ENCODE results near the gene IL16.

IL16 gene

DNA sequence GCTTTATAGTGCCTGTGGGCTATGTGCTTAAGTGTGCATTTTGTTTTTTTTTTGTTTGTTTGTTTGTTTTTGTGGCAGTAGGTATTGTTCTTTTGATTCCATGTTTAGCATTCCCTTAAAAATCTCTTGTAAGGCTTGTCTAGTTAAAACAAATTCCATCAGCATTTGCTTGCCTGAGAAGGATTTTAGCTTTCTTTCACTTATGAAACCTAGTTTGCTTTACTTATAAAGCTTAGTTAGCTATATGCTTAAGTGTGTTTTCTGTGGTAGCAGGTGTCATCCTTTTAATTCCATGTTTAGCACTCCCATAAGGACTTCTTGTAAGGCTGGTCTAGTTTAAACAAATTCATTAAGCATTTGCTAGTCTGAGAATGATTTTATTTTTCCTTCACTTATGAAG, 17.3 kb downstream of the IL16 start:
- no peak for DNase-seq

DNA sequence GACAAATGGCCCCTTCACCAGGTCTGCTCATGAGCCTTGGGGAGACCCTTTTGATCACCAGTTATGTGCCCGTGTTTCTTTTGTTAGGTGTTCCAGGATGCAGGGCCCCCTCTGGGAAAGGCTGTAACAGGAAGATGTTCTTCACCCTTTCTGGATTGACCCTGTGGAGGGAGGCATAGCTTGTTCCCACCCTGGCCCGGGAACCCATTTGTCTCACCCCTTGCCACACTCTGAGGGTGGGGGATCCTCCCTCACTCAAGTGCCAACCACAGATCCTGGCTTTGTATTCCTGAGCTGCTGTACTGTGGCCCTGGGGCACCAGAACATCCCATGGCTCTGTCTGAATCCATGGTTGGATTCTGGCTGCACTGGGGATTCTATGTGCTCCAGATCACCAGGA, 18.9 kb downstream of the IL16 start:
- DNase-seq: no peak

DNA sequence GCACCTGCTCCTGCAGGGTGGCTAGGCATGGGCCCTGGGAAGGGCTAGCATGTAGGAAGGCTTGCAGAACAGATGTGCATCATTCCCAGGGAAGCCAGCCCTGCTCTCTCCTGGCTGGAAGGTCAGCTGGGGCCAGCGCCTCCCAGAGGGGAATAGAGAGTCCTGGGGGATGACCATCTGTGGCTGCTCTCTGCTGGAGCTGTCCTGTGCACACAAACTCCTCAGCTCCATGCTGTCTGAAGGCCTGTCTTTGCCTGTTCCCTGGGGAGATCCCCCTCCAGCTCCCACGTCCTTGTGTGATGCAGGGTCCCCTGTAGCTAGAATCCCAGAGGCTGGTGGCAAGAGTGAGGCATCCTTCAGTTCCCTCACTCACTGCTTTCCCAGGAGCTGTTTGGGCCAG, 19.3 kb downstream of the IL16 start:
- DNase-seq: no peak

DNA sequence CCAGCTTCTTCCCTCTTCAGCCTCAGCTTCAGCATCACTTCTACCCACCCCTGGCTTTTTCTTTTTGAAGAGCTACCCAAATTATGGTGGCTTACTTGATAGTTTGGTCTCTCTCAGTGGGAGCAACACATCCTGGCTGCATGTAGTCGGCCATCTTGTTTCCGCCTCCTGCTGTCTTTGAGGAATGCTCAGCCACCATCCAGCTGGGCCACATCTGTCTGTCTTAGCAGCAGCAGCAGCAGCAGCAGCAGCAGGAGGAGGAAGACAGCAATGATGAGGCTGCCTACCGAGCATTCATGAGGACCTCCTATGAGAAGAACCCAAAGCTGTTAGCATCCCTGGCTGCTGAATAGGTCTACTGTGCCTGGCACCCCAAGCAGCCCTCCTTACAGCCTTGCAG, 19.7 kb downstream of the IL16 start:
- no peak for DNase-seq

DNA sequence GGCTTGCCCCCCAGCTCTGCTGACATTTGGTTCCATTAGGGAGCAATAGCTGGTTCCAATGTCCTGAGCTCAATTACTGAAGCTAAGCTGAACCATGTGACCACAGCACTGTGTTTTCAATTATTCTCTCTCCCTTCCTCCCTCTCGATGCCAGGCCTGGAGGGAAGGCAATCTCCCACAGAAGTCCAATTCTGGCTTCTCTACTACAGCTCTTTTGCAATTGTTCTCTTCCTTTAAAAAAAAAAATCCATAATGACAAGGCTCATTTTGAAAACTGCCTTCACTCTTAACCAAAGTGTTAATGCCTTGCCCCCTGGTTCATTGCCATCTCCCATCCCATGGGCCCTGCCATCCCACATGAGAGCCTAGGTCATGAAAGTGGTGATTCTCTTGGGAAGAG, 24.8 kb downstream of the IL16 start:
- no peak for DNase-seq

DNA sequence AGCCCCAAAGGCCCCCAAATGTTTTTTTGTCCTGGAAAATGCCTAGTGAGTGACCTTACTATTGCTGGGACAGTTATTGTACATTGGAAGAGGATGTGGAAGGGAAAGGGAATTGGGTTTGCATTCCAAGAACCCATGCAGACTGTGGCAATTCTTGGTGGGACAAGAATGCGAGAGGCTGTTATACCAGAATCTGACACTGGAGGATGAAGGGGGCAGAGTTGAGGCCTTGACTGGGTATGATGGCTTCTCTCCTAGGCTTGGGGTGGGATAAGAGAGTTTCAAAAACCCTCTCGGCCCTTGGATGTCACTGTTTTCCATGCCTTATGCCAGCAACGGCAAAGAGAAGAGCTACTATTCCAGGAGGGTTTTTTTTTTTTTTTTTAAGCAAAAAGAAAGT, 25.3 kb downstream of the IL16 start:
- no peak for DNase-seq

DNA sequence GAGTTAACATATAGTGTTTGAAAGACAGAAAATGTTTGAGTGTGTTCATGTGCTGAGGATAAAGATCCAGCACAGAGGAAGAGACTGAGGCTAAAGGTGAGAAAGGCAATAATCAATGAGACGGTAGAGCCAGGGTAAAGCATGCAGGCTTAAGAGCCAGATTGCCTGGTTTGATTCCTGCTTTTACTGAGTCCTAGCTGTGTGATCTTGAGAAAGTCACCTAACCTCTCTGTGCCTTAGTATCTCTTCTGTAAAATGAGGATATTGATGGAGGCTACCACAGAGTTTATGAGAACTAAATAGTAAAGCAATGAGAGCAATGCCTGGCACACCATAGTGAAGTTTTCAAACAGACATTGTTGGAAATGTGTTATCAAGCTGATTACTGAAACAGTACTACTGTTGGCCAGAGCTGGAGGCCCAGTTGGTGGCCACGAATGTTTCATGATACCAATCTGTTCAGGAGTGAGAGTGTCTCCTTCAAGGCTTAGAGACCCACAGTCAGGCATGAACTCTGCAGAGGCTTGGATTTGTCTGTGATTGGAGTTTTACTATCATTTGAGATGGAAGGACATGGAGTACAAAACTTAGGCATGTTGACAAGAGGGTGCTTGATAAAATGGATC, 26.8 kb downstream of the IL16 start:
- no peak for DNase-seq

DNA sequence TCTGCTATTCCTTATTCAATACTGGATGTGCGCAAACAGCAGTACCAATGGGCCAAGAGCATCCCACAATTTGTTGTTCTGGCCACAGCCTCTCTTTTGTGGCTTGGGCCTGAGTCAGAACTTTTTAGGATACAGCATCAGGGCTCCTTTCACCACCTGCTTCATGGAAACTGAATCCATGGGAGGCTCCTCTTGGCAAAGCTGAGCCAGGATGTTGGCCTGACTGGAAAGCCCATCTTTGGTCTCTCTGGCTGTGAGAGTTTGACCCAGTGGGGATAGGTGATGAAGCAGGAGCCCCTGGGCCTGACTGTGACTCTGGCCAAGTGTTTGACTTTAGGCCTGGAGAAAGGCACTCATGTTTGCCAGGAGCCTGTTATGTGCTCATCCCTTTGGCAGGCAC, 27.6 kb downstream of the IL16 start:
- no peak for DNase-seq

DNA sequence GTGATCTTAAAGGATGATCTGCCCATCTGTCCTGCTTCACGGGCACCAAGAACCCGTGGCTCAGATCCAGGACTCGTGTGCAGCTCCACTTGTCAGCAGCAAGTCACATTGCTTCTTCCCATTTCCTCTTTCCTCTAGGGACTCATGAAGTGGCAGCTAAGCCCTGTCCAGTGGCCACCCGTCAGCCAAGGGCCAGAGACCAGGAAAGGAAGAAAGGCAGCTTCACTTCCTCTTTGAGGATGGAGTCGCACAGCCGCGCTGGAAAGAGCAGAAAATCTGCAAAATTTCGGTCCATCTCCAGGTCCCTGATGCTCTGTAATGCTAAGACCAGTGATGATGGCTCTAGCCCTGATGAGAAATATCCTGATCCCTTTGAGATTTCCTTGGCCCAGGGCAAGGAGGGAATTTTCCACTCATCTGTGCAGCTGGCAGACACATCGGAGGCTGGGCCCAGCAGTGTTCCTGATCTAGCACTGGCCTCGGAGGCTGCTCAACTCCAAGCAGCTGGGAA, 28.5 kb downstream of the IL16 start:
- no peak for DNase-seq

DNA sequence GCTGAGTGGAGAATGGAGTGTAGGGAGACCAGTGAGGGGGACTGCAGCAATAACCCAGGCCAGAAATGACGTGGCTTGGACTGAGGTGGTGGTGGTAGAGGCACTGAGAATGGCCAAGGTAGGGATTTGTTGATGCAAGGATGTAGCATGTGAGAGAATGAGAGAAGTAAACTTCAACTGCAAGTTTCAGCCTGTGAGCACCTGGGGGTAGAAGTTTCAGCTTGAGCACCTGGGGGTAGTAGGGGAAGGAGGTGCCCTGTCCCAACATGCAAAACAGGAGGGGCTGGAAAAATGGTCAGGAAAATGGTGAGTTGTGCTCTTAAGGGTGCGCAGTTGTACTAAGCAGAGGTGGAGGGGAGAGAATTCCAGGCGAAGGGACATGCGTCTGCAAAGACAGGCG, 31.0 kb downstream of the IL16 start:
- DNase-seq: no peak

DNA sequence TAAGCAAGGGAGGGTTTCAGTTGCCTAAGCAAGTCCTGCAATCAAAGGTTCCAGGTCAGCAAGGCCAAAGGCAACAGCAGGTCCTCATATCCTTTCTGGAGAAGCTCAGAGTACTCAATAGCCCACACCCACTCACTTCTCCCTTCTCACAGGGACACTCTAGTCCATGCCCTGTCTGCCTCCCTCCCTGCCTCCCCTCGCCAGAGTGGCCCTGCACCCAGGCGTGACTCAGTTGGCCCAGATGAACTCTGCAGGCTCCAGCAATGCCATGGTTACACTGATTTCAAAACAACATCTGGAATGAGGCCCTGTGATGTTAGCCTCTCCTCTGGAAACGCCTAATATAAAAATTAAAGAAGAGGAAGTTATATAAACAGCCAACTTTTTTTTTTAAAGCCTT, 32.9 kb downstream of the IL16 start:
- no peak for DNase-seq

DNA sequence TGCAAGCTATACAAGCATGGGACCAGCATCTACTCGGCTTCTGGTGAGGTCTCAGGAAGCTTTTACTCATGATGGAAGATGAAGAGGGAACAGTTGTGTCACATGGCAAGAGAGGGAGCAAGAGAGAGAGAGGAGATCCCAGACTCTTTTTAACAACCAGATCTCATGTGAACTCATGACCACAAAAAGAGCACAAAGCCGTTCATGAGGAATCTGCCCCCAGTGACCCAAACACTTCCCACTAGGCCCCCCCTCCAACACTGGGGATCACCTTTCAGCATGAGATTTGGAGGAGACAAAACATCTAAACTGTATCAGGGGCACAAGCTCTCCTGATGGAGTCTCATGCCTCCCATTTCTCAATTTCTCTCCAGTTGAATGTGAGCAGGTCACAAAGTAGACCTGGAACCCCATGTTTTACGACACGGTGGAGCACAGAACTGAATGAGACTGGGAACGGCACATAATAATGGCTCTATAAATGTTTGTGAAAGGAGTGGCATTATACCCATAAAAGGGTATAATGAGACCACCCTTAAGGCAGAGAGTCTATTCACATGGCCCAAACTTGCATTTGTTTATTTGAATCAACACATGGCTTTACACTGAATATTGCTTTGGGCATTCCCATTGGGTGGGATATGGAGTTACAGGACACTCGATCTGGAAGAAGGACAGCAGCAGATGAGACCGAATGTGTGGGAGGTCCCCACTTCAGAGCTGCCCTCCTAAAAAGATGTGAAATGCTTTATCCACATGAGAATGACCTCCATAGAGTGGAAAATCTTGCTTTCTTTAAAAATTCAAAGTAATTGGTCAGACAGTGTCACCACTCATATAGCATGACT, 38.8 kb downstream of the IL16 start:
- no peak for DNase-seq

DNA sequence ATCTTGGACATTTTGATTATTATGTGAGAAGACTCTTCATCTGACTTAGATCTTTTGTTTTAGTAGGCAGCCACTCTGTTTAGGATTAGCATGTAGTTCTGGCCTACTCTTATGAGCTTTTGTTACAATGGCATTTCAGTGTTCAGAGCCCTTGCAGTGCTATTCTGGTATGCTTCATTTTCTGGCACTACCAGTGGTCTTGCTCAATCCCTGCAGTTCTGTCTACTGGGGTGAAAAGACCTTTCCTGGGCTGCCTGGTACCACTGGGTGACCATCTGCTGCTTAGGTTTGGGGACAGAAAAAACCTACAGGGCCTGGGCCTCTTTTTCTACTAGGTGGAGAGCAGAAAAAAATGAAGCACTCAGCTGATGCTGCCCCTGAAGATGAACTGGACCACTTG, 42.5 kb downstream of the IL16 start:
- DNase-seq: no peak

DNA sequence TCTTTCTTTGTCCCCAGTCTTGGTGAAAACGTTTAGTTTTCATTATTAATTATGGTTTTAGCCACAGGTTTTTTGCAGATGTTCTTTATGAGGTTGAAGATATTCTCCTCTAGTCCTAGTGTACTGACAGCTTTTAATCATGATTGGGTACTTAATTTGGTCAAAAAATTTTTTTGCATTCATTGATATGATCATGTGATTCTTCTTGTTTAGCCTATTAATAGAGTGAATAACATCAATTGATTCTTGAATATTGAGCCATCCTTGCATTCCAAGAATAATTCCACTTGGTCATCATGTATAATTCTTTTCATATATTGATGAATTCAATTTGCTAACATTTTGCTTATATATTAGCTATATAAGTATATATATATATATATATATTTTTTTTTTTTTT, 46.1 kb downstream of the IL16 start:
- no peak for DNase-seq

DNA sequence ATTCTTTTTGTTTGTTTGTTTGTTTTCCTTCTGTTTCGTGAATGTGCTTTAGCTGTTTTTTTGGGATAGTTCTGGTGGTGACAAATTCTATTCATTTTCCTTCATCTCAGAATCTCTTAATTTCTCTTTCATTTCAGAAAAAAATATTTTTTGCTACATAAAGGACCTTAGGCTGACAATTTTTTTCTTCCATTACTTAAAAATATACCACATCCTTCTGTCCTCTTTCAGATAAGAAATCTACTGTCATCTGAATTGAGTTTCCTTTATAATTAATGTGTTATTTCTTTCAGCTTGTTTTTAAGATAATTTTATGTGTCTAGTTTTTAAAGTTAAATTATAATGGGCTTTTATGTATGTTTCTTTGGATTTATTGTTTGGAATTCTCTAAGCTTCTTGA, 47.6 kb downstream of the IL16 start:
- DNase-seq: no peak

DNA sequence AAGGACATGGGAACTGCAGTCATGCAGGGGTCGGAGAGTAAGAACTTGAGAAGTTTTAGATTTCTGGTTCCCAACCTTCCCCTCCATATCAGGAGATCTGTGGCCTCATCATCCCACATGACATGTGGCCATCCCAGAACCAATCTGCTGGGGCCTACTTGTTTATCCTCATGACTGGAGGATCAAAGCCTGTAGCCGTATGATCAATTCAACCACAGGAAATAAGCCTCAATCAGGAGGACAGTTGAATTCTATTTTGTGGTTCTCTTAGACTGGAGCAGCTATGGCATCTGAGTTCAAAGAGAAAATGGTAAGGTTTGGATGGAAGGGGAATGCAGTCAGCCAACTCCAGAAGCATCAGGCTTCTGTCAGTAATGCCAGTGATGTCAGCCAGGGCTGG, 57.2 kb downstream of the IL16 start:
- DNase-seq: no peak

DNA sequence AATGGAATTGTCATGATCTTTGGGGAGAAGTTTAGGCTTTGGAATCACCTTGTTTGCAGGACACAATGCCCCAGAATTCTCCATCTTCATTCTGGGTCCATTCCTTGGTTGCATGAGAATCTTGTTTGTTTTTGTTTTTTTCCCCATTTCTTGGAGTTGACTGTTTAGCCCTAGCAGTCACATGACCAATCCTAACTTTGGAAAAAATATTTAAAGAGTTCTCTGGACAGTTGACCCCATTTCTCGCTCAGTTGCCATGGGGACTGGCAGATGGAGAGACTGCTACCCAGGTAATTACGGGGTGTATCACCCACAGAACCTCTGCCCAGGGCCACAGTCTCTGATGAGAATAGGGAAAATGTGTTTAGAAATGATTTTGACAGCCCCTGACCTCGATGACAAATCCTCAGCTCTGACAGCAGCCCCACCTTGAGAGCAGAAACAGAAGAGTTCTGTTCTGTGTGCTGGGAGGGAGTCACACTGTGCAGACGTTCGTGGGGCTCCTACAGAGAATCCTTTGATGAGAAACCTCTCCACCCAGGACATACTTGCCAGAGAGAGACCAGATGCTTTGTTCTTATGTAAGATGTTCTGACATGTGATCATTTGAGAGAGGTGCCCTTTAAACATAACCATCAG, 57.7 kb downstream of the IL16 start:
- DNase-seq: no peak

DNA sequence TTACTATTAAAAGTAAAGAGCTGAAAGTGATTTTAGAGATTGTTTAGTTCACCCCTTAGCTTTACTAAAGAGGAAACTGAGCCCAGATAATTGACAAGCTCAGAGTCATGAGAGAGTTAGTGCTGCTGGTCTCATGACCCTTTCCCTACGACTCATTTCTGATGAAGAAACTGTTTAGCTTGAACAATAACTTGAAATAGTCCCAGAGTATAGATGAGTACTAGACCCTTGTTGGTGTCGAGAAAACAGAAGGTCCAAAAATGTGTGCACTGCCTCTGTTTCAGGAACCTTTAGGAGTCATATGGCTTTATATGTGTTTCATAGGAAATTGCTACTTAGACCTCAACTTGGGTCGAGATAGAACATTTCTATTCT, 58.2 kb downstream of the IL16 start:
- DNase-seq: no peak

DNA sequence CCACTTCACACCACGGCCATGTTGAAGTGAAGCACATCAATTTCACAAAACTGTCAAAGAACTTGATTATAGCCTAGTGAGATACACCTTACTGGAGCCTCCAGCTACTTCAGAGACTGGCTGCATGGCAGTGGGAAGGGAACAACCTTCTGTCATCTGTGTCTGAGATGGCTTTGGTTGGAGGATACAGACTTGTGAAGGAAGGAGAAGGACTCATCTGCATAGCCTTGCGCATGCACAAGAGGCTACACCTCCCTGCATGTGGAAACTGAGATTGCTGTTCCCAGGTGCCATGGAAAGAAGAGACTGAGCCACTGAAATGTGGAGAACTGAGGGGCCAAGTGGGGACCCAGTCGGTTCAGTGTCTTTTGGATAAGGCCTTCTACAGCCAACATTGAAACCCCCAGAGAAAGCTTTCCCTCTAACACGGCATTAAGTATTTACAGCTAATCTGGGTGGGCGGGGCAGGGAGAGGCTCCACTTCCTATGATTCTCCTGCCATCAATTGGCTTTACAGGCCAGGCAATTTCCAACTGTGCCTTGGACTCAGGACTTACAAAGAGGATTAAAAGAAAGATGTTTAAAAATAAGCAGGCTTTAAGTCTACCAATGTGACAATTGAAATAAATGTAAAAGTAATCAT, 58.8 kb downstream of the IL16 start:
- no peak for DNase-seq

DNA sequence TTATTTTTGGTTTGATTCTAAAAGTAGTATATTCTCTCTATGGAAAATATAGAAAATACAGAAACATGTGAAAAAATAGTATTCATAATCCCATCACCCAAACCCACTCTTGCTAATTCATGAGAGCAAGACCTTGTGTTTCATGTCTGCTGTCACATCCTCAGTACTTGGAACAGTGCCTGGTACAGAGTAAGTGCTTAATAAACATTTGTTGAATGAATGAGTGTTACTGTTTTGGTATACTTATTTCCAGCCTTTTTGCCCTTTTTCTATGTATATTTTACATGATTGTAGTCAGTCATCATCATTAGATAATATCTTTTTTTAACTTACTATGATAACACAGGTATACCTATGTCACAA, 59.3 kb downstream of the IL16 start:
- no peak for DNase-seq

DNA sequence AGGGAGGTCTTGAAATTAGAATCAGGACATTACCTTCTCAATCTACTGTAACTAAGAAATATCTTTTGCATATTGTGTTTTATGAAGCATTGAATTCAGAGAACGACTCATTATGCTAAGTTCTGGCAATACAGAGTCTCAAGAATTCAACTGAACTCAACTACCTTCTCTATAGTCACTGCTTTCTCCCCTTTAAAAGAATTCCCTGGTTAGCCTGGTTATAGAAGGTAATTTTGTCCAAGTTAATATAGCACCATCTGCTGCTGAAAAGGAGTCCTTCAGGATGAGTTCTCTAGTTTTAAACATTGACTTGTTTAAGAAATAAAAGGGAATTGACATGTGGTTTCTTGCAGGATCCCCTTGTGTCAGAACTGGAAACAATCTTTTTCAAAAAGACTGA, 60.2 kb downstream of the IL16 start:
- no peak for DNase-seq

DNA sequence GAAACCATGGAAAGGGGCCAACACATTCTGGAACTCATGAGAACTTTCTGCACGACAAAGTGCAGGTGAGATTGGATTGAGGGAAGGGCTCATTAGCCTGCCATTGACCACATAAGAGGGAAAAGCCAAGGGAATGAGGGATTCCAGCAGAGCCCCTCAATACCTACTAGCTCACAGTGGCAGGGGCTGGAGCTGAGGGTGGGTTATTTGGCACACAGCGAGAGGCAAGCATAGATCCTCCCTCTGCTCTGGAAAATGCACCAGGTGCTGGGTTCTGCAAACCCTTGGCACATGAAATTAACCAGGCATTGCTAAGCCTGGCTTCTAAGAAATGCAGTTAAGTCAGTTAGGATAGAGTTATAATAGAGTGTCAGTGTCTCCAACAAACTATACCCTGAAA, 60.8 kb downstream of the IL16 start:
- DNase-seq: no peak

DNA sequence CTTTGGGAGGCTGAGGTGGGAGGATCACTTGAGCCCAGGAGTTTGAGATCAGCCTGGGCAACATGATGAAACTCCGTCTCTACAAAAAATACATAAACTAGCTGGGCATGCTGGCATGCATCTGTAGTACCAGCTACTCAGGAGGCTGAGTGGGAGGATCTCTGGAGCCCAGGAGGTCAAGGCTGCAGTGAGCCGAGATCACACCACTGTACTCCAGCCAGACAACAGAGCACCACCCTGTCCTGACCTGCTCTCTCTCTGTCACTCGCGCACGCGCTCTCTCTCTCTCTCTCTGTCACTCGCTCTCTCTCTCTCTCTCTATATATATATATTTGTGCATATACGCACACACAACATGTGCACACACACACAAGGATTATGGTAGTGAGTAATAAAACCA, 61.8 kb downstream of the IL16 start:
- no peak for DNase-seq

DNA sequence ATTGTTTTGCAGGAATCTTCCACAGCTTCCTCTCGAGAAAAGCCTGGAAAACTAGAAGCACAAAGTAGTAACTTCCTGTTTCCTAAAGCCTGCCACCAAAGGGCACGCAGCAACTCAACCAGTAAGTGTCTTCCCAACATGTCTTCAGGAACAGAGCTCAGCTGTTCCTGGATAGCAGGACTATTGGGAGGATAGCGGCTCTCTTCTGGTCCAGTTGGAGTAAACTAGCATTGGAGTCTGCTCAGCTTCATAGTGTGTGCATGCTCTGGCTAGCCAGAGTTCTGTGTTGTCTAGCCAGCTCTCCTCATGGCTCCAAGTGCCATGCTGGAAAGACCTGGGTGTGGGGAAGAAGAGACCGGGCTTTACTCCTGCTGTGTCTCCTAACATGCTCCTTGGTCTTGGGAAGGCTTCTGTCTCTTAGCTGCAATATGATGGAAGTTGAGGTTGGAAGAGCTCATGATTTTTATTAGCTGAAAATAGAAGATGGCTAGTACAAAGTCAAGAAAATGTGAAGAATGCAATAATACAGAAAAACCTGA, 63.1 kb downstream of the IL16 start:
- DNase-seq: no peak

All from SIG-M5 (cell line).